Parathyroid adenoma (tissue), 2 donors: ENCODE results near the gene TERT.
"Not testable (repeated sequence)": the region's sequence is repeated elsewhere in the genome, so short reads cannot be mapped to it uniquely, and the experiment has no call there.

ENCODE experiments used
- H2AFZ ChIP-seq: fragments of 300-600 bp; sonication (generic); one replicate; pipeline ENCODE4 v1.7.0; 2017; ENCODE audit warnings: antibody characterized with exemption, mild to moderate bottlenecking
- H3K27ac ChIP-seq: fragments of 300-600 bp; sonication (generic); one replicate; pipeline ENCODE4 v1.7.0; 2017
- H3K27me3 ChIP-seq: fragments of 300-600 bp; sonication (generic); one replicate; pipeline ENCODE4 v1.7.0; 2017; ENCODE audit warnings: low read length; ENCODE audit not compliant: control insufficient read depth, insufficient read depth
- H3K36me3 ChIP-seq: fragments of 300-600 bp; sonication (generic); one replicate; pipeline ENCODE4 v1.7.0; 2017; ENCODE audit warnings: low read length; ENCODE audit not compliant: control insufficient read depth, insufficient read depth
- H3K4me1 ChIP-seq: fragments of 300-600 bp; sonication (generic); one replicate; pipeline ENCODE4 v1.7.0; 2017; ENCODE audit warnings: control low read depth
- H3K4me2 ChIP-seq: fragments of 300-600 bp; sonication (generic); one replicate; pipeline ENCODE4 v1.7.0; 2017; ENCODE audit warnings: low read length
- H3K4me3 ChIP-seq: fragments of 300-600 bp; sonication (generic); one replicate; pipeline ENCODE4 v1.7.0; 2017; ENCODE audit warnings: low read depth, low read length
- H3K79me2 ChIP-seq: fragments of 300-600 bp; sonication (generic); one replicate; pipeline ENCODE4 v1.7.0; 2017; ENCODE audit warnings: control low read depth
- H3K9ac ChIP-seq: fragments of 300-600 bp; sonication (generic); one replicate; pipeline ENCODE4 v1.7.0; 2017; ENCODE audit warnings: mild to moderate bottlenecking
- H3K9me3 ChIP-seq: fragments of 300-600 bp; sonication (generic); one replicate; pipeline ENCODE4 v1.7.0; 2017; ENCODE audit warnings: low read length; ENCODE audit not compliant: control insufficient read depth
- TF ChIP-seq, protein P1 (sequence below): fragments of 300-600 bp; sonication (generic); IDR thresholded peaks from one replicate; pipeline ENCODE4 v1.7.0; 2017; ENCODE audit warnings: antibody characterized with exemption, mild to moderate bottlenecking
- donor health status: primary hyperparathyroidism.

TERT gene

DNA sequence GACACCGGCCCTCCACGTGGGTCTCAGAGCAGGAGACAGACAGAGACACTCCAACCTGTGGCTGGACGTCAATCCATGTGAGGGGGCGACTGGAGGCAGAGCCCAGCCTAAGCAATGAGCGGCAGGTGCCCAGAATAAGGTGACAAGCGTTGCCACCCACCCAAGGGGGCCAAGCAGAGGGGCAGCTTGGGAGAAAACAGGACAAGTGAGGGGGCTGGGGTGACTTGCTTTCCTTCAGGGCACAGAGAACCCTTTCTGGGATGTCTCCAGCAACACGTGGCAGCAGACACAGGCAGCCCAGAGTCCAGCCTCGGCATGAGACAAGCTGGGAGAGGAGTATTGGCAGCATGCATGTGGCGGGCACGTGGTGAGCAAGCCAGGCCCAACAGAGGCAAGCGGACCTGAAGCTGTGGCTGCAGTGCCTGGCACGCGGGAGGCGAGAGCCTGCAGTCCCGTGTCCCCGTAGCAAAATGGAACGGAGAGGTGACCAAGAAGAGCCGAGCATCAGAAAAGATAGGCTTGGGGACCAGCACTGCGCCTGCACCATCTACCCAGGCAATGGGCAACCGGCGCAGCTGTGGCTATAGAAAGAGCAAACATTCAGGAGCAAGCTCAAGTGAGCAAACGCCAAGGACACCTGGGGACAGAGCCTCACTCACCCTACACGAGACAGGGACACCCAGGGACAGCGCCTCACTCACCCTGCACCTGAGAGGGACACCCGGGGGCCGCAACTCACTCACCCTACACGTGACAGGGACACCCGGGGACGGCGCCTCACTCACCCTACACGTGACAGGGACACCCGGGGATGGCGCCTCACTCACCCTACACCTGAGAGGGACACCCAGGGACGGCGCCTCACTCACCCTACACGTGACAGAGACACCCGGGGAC, 6.2 kb downstream of the TERT start:
- no peak overlapping the region for H3K9ac ChIP-seq
- TF ChIP-seq, protein P1, sequence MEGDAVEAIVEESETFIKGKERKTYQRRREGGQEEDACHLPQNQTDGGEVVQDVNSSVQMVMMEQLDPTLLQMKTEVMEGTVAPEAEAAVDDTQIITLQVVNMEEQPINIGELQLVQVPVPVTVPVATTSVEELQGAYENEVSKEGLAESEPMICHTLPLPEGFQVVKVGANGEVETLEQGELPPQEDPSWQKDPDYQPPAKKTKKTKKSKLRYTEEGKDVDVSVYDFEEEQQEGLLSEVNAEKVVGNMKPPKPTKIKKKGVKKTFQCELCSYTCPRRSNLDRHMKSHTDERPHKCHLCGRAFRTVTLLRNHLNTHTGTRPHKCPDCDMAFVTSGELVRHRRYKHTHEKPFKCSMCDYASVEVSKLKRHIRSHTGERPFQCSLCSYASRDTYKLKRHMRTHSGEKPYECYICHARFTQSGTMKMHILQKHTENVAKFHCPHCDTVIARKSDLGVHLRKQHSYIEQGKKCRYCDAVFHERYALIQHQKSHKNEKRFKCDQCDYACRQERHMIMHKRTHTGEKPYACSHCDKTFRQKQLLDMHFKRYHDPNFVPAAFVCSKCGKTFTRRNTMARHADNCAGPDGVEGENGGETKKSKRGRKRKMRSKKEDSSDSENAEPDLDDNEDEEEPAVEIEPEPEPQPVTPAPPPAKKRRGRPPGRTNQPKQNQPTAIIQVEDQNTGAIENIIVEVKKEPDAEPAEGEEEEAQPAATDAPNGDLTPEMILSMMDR: no peak
- H3K36me3 ChIP-seq: no peaks in the 10 kb centered on the region
- H3K4me2 ChIP-seq: no peak overlapping the region
- H3K9me3 ChIP-seq: no peaks in the 10 kb centered on the region
- no peak overlapping the region for H3K27ac ChIP-seq
- H3K79me2 ChIP-seq: no peaks in the 10 kb centered on the region
- H3K4me1 ChIP-seq: no peaks in the 10 kb centered on the region
- H2AFZ ChIP-seq: no peak overlapping the region
- no peak overlapping the region for H3K4me3 ChIP-seq
- no peaks in the 10 kb centered on the region for H3K27me3 ChIP-seq

DNA sequence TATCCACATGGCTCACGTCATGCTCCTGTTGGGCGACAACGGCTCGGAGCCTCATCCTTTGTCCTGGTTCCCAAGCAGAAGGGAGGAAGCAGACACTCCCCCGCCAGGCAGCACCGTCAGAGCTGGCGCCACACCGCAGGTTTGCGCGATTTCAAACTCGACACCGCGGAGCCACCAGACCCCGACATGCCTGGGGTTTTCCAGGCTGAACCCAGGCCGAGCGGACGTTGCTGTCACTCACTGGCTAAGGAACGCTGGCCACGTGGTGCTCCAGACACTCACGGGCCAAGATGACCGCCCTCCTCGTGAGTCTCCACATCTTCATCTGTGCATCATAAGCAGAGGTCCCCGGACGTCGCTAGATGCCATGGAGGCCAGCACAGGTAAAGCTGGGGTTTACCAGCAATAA, 9.0 kb downstream of the TERT start:
- Histone ChIP-seq H3K4me3 (no peak overlapping the region), H3K4me1 (no peaks in the 10 kb centered on the region), H3K4me2 (no peak overlapping the region), H3K27ac (no peak overlapping the region), H3K27me3 (no peaks in the 10 kb centered on the region), H3K9ac (no peak overlapping the region), H2AFZ (no peak overlapping the region), H3K79me2 (no peaks in the 10 kb centered on the region), H3K36me3 (no peaks in the 10 kb centered on the region), H3K9me3 (no peaks in the 10 kb centered on the region)
- TF ChIP-seq, protein P1: no peak

DNA sequence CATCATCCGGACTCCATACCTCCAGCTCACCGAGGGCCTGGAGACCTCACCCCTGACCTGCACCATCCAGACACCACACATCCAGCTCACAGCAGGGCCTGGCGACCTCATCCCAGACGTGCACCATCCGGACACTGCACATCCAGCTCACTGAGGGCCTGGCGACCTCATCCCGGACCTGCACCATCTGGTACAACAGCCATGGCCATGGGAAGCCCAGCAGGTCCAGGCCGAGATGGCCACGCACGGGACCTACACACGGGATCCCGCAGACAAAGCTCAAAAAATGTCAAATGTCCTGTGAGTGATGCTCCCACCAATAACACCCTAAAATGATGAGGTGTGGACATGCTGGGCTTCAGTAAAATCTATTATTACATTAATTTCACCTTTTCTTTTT, 9.7 kb downstream of the TERT start:
- H3K4me2 ChIP-seq: no peak overlapping the region
- no peak overlapping the region for H3K4me3 ChIP-seq
- H3K9ac ChIP-seq: no peak overlapping the region
- no peaks in the 10 kb centered on the region for H3K4me1 ChIP-seq
- no peaks in the 10 kb centered on the region for H3K9me3 ChIP-seq
- H2AFZ ChIP-seq: no peak overlapping the region
- H3K79me2 ChIP-seq: no peaks in the 10 kb centered on the region
- TF ChIP-seq, protein P1: no peak
- no peaks in the 10 kb centered on the region for H3K36me3 ChIP-seq
- no peaks in the 10 kb centered on the region for H3K27me3 ChIP-seq
- no peak overlapping the region for H3K27ac ChIP-seq

DNA sequence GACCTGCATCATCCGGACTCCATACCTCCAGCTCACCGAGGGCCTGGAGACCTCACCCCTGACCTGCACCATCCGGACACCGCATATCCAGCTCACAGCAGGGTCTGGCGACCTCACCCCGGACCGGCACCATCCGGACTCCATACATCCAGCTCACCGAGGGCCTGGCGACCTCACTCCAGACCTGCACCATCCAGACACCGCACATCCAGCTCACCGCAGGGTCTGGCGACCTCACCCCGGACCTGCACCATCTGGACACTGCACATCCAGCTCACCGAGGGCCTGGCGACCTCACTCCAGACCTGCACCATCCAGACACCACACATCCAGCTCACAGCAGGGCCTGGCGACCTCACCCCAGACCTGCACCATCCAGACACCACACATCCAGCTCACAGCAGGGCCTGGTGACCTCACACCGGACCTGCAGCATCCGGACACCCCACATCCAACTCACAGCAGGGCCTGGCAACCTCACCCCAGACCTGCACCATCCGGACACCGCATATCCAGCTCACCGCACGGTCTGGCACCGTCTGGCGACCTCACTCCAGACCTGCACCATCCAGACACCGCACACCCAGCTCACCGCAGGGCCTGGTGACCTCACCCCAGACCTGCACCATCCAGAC, 10.4 kb downstream of the TERT start:
- not testable (repeated sequence) for H3K27ac ChIP-seq, H3K36me3 ChIP-seq, H2AFZ ChIP-seq, H3K9ac ChIP-seq, H3K4me2 ChIP-seq, H3K4me3 ChIP-seq, H3K27me3 ChIP-seq, H3K79me2 ChIP-seq, H3K9me3 ChIP-seq, H3K4me1 ChIP-seq

DNA sequence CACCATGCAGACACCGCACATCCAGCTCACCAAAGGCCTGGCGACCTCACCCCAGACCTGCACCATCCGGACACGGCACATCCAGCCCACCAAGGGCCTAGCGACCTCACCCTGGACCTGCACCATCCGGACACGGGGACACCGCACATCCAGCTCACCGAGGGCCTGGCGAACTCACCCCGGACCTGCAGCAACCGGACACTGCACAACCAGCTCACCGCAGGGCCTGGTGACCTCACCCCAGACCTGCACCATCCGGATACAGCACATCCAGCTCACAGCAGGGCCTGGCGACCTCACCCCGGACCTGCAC, 11.2 kb downstream of the TERT start:
- H3K4me1 ChIP-seq, H3K79me2 ChIP-seq, H3K27me3 ChIP-seq, H3K27ac ChIP-seq, H3K4me3 ChIP-seq, H2AFZ ChIP-seq, H3K4me2 ChIP-seq, H3K9ac ChIP-seq, H3K36me3 ChIP-seq, H3K9me3 ChIP-seq: not testable (repeated sequence)

DNA sequence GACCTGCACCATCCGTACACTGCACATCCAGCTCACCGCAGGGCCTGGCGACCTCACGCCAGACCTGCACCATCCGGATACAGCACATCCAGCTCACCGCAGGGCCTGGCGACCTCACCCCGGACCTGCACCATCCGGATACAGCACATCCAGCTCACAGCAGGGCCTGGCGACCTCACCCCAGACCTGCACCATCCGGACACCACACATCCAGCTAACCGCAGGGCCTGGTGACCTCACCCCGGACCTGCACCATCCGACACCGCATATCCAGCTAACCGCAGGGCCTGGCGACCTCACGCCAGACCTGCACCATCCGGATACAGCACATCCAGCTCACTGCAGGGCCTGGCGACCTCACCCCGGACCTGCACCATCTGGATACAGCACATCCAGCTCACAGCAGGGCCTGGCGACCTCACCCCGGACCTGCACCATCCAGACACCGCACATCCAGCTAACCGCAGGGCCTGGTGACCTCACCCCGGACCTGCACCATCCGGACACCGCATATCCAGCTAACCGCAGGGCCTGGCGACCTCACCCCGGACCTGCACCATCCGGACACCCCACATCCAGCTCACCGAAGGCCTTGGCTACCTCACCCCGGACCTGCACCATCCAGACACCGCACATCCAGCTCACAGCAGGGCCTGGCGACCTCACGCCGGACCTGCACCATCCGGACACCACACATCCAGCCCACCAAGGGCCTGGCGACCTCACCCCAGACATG, 11.7 kb downstream of the TERT start:
- not testable (repeated sequence) for H3K9me3 ChIP-seq, H3K4me1 ChIP-seq, H3K79me2 ChIP-seq, H3K27me3 ChIP-seq, H3K27ac ChIP-seq, H3K4me3 ChIP-seq, H2AFZ ChIP-seq, H3K4me2 ChIP-seq, H3K9ac ChIP-seq, H3K36me3 ChIP-seq
